Common myeloid progenitor, CD34-positive (primary cell): ENCODE data around the gene ERBB3.
A peak's percentile ranks its signal among the peaks of the same experiment; 100 is the strongest.
"Not testable (repeated sequence)": the region's sequence is repeated elsewhere in the genome, so short reads cannot be mapped to it uniquely, and the experiment has no call there.

Experiments
- CTCF ChIA-PET: fragments of 350-600 bp; sonication (Branson Sonifier 250); formaldehyde crosslinking; loops from one replicate; lab custom pipeline; 2021; ENCODE audit warnings: antibody characterized with exemption; lab: Charles Lee
- POLR2A ChIA-PET: fragments of 350-600 bp; sonication (Branson Sonifier 250); formaldehyde crosslinking; loops from one replicate; lab custom pipeline; 2021; ENCODE audit warnings: antibody characterized with exemption; lab: Charles Lee
- DNase-seq, 3 donors: peaks; one replicate each; pipeline versions ENCODE4 v3.0.0 to v3.0.0-alpha.2; 2013
- H3K27ac ChIP-seq, 2 experiments: 1 replicate in 1 of 2; 2 replicates in 1 of 2; pipeline ENCODE4 v1.7.0; 2013; ENCODE audit warnings: inconsistent platforms in 2 of 2, low read length in 2 of 2, mild to moderate bottlenecking in 2 of 2, low read depth in 1 of 2, moderate library complexity in 1 of 2; ENCODE audit not compliant: severe bottlenecking in 2 of 2, insufficient read depth in 1 of 2, poor library complexity in 1 of 2
- H3K27me3 ChIP-seq, 5 experiments: replicated peaks in 2 of 5; 1 replicate in 3 of 5; 2 replicates in 2 of 5; pipeline versions ENCODE4 v1.6.1 to v1.7.0; 2013; ENCODE audit warnings: low read length in 4 of 5, mild to moderate bottlenecking in 2 of 5, moderate library complexity in 2 of 5, inconsistent platforms in 1 of 5; ENCODE audit not compliant: insufficient read depth in 5 of 5, control insufficient read depth in 4 of 5
- H3K36me3 ChIP-seq, 4 experiments: 1 replicate in 2 of 4; 2 replicates in 2 of 4; pipeline versions ENCODE4 v1.6.1 to v1.7.0; 2013; ENCODE audit warnings: low read length in 3 of 4, control low read depth in 1 of 4, mild to moderate bottlenecking in 1 of 4; ENCODE audit not compliant: control insufficient read depth in 4 of 4, insufficient read depth in 4 of 4
- H3K4me1 ChIP-seq, 4 experiments: 1 replicate in 3 of 4; 2 replicates in 1 of 4; pipeline versions ENCODE4 v1.6.1 to v1.7.1; 2013; ENCODE audit warnings: low read length in 3 of 4, mild to moderate bottlenecking in 3 of 4, control low read depth in 1 of 4, inconsistent platforms in 1 of 4, moderate library complexity in 1 of 4; ENCODE audit not compliant: control insufficient read depth in 4 of 4, insufficient read depth in 4 of 4; ENCODE audit errors: control extremely low read depth in 1 of 4
- H3K4me3 ChIP-seq, 7 experiments: 1 replicate in 4 of 7; 2 replicates in 3 of 7; pipeline versions ENCODE4 v1.5.1 to v1.7.0; 2013; ENCODE audit warnings: mild to moderate bottlenecking in 7 of 7, low read length in 6 of 7, moderate library complexity in 6 of 7, inconsistent platforms in 2 of 7, low read depth in 2 of 7, control low read depth in 1 of 7; ENCODE audit not compliant: insufficient read depth in 4 of 7, control insufficient read depth in 1 of 7; ENCODE audit errors: extremely low read depth in 1 of 7
- H3K9me3 ChIP-seq, 5 experiments: 1 replicate in 4 of 5; 2 replicates in 1 of 5; pipeline versions ENCODE4 v1.6.1 to v1.7.1; 2013; ENCODE audit warnings: low read length in 4 of 5, mild to moderate bottlenecking in 2 of 5, inconsistent platforms in 1 of 5, low read depth in 1 of 5, moderate library complexity in 1 of 5; ENCODE audit not compliant: control insufficient read depth in 4 of 5, insufficient read depth in 2 of 5; ENCODE audit errors: control extremely low read depth in 1 of 5
- WGBS: methylation state at CpG from one replicate; pipeline ENCODE4 v1.1.5; 2013; ENCODE audit not compliant: insufficient coverage; 5-methylcytosine and 5-hydroxymethylcytosine counted together

Gene ERBB3

DNA sequence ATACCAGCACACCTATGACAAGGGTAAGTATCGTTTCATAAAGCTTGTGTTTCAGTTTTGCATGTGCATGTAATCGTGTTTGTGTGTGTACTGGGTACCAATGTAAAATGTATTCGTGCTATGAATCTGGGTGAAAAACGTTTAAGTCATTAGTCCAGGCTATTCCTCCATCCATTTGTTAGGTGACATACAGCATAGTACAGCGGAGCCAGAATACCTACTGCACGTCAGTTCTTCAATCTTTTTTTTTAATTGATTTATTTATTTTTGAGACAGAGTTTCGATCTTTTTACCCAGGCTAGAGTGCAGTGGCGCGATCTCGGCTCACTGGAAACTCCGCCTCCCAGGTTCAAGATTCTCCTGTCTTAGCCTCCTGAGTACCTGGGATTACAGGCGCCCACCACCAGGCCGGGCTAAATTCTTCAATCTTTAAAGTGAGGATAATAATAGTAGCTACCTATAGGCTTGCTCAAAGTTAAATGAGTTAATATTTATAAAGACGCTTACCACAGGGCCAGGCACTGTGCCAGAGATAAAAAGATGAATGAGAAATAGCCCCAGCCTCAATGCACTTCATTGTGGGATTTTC is 38.9 kb upstream of the ERBB3 start:
- H3K27me3 ChIP-seq, result no peaks in the 10 kb centered on the region
- peak overlapping the region in 1 of 2 experiments; percentile 97 for H3K27ac ChIP-seq
- no peak for DNase-seq
- peaks cover 6 to 51% (median 31%) of the 10 kb centered on the region in 4 experiments for H3K36me3 ChIP-seq
- CTCF ChIA-PET, result interaction anchor here (0.7 to 5.0 kb wide), 14 partner anchors 12 to 302 kb away, joined by 3 to 64 read pairs (median 4); partner anchors contain the start of genes PA2G4 and SUOX
- peaks cover 6 to 23% (median 15%) of the 10 kb centered on the region in 4 experiments for H3K4me1 ChIP-seq
- no peaks in the 10 kb centered on the region for H3K9me3 ChIP-seq
- peak overlapping the region in 6 of 7 experiments; percentile 32 to 98 (median 64) for H3K4me3 ChIP-seq
- WGBS, result 89% methylated on average over 10 of the region's 14 CpGs
- POLR2A ChIA-PET, result interaction anchor here (1.5 kb wide), 1 partner anchor 45 kb away, joined by 3 read pairs; no protein-coding TSS in a partner anchor

- POLR2A ChIA-PET, result no interaction called here
- DNase-seq, result peak; percentile 99 to 100 (median 100)
- H3K9me3 ChIP-seq, result no peaks in the 10 kb centered on the region
- peak within 1 kb of the TSS; percentile 92 to 97 for H3K27ac ChIP-seq
- H3K4me3 ChIP-seq, result peak within 1 kb of the TSS; percentile 89 to 99 (median 97)
- CTCF ChIA-PET, result interaction anchor here (0.7 to 5.0 kb wide), 8 partner anchors 12 to 111 kb away, joined by 3 to 64 read pairs (median 4); partner anchors contain the start of gene SUOX
- WGBS, result 0% methylated on average over 29 of the region's 50 CpGs
- H3K27me3 ChIP-seq, result no peaks in the 10 kb centered on the region
- H3K36me3 ChIP-seq, result peaks cover 5 to 47% (median 29%) of the 10 kb centered on the region in 4 experiments
- H3K4me1 ChIP-seq, result peaks cover 6 to 24% (median 15%) of the 10 kb centered on the region in 4 experiments
Observed at GRCh38 chr12:56041552-56042429, 38.2 kb upstream of the ERBB3 start, which contains the start of gene RPS26. RPS26 (plus strand) TSS chr12:56041918; CDS start chr12:56042167, 249 bp downstream.

DNA sequence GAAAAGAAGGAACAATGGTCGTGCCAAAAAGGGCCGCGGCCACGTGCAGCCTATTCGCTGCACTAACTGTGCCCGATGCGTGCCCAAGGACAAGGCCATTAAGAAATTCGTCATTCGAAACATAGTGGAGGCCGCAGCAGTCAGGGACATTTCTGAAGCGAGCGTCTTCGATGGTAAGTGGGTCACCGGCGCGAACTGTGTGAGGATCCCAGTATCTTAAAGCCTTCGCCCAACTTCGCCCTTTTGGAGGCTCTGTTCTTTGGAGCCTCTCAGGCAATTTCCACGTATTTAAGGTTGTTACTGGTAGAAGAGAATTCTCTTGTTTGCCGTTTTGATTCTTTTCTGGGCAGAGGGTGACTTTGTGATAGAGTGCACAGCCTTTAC is 37.5 kb upstream of the ERBB3 start:
- Histone ChIP-seq H3K4me1 (peaks cover 6 to 26% (median 15%) of the 10 kb centered on the region in 4 experiments), H3K4me3 (peak overlapping the region; percentile 89 to 99 (median 97)), H3K27ac (peak overlapping the region; percentile 92 to 97), H3K36me3 (peaks cover 5 to 41% (median 25%) of the 10 kb centered on the region in 4 experiments)
- 0% methylated on average over 7 of the region's 20 CpGs for WGBS
- H3K9me3 ChIP-seq, CTCF ChIA-PET, H3K27me3 ChIP-seq, POLR2A ChIA-PET: not testable (repeated sequence)
- peak in 1 of 3 donors; percentile 9 for DNase-seq

- no peaks in the 10 kb centered on the region for H3K9me3 ChIP-seq
- H3K36me3 ChIP-seq, result peaks cover 5 to 39% (median 25%) of the 10 kb centered on the region in 4 experiments
- DNase-seq, result no peak
- peaks cover 6 to 26% (median 15%) of the 10 kb centered on the region in 4 experiments for H3K4me1 ChIP-seq
- ChIA-PET POLR2A (no interaction called here), CTCF (interaction anchor here (5.7 kb wide), 1 partner anchor 76 kb away, joined by 32 read pairs; the partner anchor contains the start of gene ZC3H10)
- WGBS, result 49% methylated on average over 7 of the region's 9 CpGs
- no peaks in the 10 kb centered on the region for H3K27me3 ChIP-seq
- peak overlapping the region in 6 of 7 experiments; percentile 91 to 99 (median 97) for H3K4me3 ChIP-seq
- H3K27ac ChIP-seq, result peak overlapping the region; percentile 92 to 97
Observed at GRCh38 chr12:56042843-56043242, 37.1 kb upstream of the ERBB3 start.

GRCh38 chr12:56046027-56046780 is 33.8 kb upstream of the ERBB3 start:
- no peaks in the 10 kb centered on the region for H3K9me3 ChIP-seq
- no peaks in the 10 kb centered on the region for H3K27me3 ChIP-seq
- peak overlapping the region in 1 of 2 experiments; percentile 28 for H3K27ac ChIP-seq
- no peak for DNase-seq
- peaks cover 5 to 35% (median 19%) of the 10 kb centered on the region in 4 experiments for H3K36me3 ChIP-seq
- WGBS, result 96% methylated on average over 3 of the region's 9 CpGs
- POLR2A ChIA-PET, result interaction anchor here (0.7 kb wide), 2 partner anchors 72 to 254 kb away, joined by 3 to 4 read pairs; partner anchors contain the start of gene ZC3H10
- no peak overlapping the region for H3K4me3 ChIP-seq
- CTCF ChIA-PET, result interaction anchor here (0.7 to 5.7 kb wide), 13 partner anchors 12 to 176 kb away, joined by 3 to 32 read pairs (median 4); partner anchors contain the start of genes RNF41, SMARCC2, SUOX and ZC3H10
- peaks cover 6 to 20% (median 13%) of the 10 kb centered on the region in 4 experiments for H3K4me1 ChIP-seq

DNA sequence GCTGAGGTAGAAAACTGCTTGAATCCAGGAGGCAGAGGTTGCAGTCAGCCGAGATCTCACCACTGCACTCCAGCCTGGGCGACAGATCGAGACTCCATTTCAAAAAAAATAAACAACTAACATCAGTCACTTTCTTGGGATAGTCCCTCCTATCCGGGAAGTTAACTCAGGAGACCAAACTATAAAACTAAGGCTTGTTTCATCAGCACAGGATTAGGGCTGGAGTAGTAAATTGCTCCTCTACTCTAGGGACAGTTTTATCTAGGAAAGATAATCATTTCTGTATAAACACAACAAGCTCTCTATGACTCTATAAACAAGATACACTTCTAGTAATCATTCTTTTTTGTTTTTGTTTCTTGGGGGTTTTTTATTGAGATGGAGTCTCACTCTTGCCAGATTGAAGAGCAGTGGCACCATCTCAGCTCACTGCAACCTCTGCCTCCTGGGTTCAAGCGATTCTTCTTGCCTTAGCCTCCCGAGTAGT is 26.5 kb upstream of the ERBB3 start:
- 96% methylated on average over 5 of the region's 6 CpGs for WGBS
- no peak for DNase-seq
- ChIA-PET POLR2A (no interaction called here), CTCF (interaction anchor here (1.0 kb wide), 1 partner anchor 32 kb away, joined by 3 read pairs; no protein-coding TSS in a partner anchor)
- Histone ChIP-seq H3K4me3 (no peak overlapping the region), H3K27me3 (no peaks in the 10 kb centered on the region), H3K27ac (no peak overlapping the region), H3K36me3 (no peaks in the 10 kb centered on the region), H3K9me3 (no peaks in the 10 kb centered on the region), H3K4me1 (no peaks in the 10 kb centered on the region)
